ENCODE measurements around the gene ALDH1L1.

DNA sequence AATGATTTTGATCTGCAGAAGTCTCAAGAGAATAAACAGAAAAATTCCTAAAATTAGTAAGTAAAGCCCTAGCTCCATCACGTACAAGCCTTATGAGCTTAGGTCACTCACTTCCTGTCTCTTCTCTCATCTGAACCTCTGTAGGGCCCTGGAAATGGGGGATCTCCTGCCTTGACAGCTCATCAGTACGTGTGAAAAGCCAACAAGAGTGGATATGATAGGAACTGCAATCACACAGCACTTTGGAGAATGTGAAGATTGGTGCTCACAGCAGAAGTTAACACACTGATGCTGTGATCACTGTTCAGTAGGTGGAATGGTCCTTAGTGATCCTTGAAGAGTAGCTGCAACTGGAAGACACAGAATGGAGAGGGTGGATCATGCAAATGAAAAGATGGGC is 27.8 kb upstream of the ALDH1L1 start:
- TF ChIP-seq, protein P1, sequence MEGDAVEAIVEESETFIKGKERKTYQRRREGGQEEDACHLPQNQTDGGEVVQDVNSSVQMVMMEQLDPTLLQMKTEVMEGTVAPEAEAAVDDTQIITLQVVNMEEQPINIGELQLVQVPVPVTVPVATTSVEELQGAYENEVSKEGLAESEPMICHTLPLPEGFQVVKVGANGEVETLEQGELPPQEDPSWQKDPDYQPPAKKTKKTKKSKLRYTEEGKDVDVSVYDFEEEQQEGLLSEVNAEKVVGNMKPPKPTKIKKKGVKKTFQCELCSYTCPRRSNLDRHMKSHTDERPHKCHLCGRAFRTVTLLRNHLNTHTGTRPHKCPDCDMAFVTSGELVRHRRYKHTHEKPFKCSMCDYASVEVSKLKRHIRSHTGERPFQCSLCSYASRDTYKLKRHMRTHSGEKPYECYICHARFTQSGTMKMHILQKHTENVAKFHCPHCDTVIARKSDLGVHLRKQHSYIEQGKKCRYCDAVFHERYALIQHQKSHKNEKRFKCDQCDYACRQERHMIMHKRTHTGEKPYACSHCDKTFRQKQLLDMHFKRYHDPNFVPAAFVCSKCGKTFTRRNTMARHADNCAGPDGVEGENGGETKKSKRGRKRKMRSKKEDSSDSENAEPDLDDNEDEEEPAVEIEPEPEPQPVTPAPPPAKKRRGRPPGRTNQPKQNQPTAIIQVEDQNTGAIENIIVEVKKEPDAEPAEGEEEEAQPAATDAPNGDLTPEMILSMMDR (conservative IDR thresholded peaks at IDR 0.05): no peak
- no peak for TF ChIP-seq EZH2 (IDR thresholded peaks at IDR 0.05; ENCODE audit: low read depth)
